HCT116 (cell line): ENCODE measurements around the gene ACTL7A. TPM values are rescaled to one million over a fixed set of nuclear protein-coding genes. Genes with fewer than 3 reads are reported as not detected.

Experiments
- ATAC-seq: fragments of 200-7000 bp; cut with Tn5 transposase; 2 replicates; pipeline ENCODE4 v1.9.1; 2020; ENCODE audit warnings: mild to moderate bottlenecking, moderate library complexity
- BruUV-seq: library from RNA; stranded (reverse); fragments of 400-500 nt; replicated peaks from 2 replicates; lab custom pipeline; 2021; lab: Mats Ljungman, UMichigan
- CTCF ChIA-PET: fragments of 300-600 bp; sonication (Branson Sonifier 250); formaldehyde crosslinking; loops from one replicate; lab custom pipeline; 2021; ENCODE audit warnings: antibody characterized with exemption; lab: Charles Lee
- POLR2A ChIA-PET: fragments of 300-600, 350-600 bp; sonication (Branson Sonifier 250); formaldehyde crosslinking; loops from one replicate; lab custom pipeline; 2021; ENCODE audit warnings: antibody characterized with exemption; lab: Charles Lee
- RAD21 ChIA-PET, 2 experiments: fragments of 300-600 bp; sonication (Branson Sonifier 250); formaldehyde crosslinking; loops; one replicate each; lab custom pipeline; 2023; ENCODE audit warnings: low total read pairs in 2 of 2; ENCODE audit not compliant: uncharacterized antibody in 2 of 2, unreplicated experiment in 2 of 2, low non-redundant PET in 1 of 2; lab: Charles Lee
- DNase-seq: peaks from one replicate; pipeline ENCODE4 v3.0.0-alpha.2; 2010; ENCODE audit warnings: low read depth, low spot score
- H2AFZ ChIP-seq: fragments of 200-600 bp; shearing (Covaris generic), sonication (generic); 2 replicates; pipeline ENCODE4 v1.6.1; 2017; ENCODE audit warnings: low read depth, mixed run types, mixed read lengths, antibody characterized with exemption, low read length; ENCODE audit not compliant: poor library complexity, severe bottlenecking
- H3K27ac ChIP-seq: 2 replicates; pipeline ENCODE4 v1.5.1; 2012; ENCODE audit warnings: low read depth, low read length
- H3K27me3 ChIP-seq: fragments of 200-600 bp; sonication (generic); 2 replicates; pipeline ENCODE4 v1.6.1; 2016; ENCODE audit warnings: mixed run types, low read length, mixed read lengths; ENCODE audit not compliant: insufficient read depth
- H3K36me3 ChIP-seq, 2 experiments: fragments of 200-500 bp in 1 of 2; fragments of 200-600 bp in 1 of 2; sonication (Bioruptor generic) in 1 of 2; sonication (generic) in 1 of 2; 2 replicates each; pipeline versions ENCODE4 v1.5.1 to v1.6.1; 2014 to 2016; ENCODE audit warnings: low read length in 2 of 2, inconsistent platforms in 1 of 2, mixed read lengths in 1 of 2, mixed run types in 1 of 2; ENCODE audit not compliant: insufficient read depth in 2 of 2, control insufficient read depth in 1 of 2
- H3K4me1 ChIP-seq, 2 experiments: fragments of 200-600 bp in 1 of 2; sonication (generic) in 1 of 2; 2 replicates each; pipeline versions ENCODE4 v1.5.1 to v1.6.1; 2012 to 2017; ENCODE audit warnings: low read length in 2 of 2, inconsistent platforms in 1 of 2, mild to moderate bottlenecking in 1 of 2, mixed read lengths in 1 of 2, mixed run types in 1 of 2, moderate library complexity in 1 of 2; ENCODE audit not compliant: insufficient read depth in 2 of 2, control insufficient read depth in 1 of 2
- H3K4me2 ChIP-seq: fragments of 200-600 bp; sonication (generic); 2 replicates; pipeline ENCODE4 v1.6.1; 2017; ENCODE audit warnings: mixed run types, low read length, mixed read lengths
- H3K4me3 ChIP-seq, 2 experiments: fragments of 200-600 bp in 1 of 2; sonication (generic) in 1 of 2; replicated peaks in 1 of 2; 2 replicates each; pipeline ENCODE4 v1.5.1; 2011 to 2016; ENCODE audit warnings: low read length in 2 of 2, control low read depth in 1 of 2, low read depth in 1 of 2, mild to moderate bottlenecking in 1 of 2, mixed read lengths in 1 of 2, mixed run types in 1 of 2
- H3K79me2 ChIP-seq: fragments of 200-600 bp; sonication (generic); 2 replicates; pipeline ENCODE4 v1.6.1; 2017; ENCODE audit warnings: mild to moderate bottlenecking, mixed run types, low read length, moderate library complexity, mixed read lengths; ENCODE audit not compliant: insufficient read depth
- H3K9ac ChIP-seq: fragments of 200-600 bp; sonication (generic); 2 replicates; pipeline ENCODE4 v1.6.1; 2016; ENCODE audit warnings: low read length, mixed read lengths
- H3K9me2 ChIP-seq: fragments of 200-600 bp; sonication (generic), shearing (Covaris generic); 2 replicates; pipeline ENCODE4 v1.6.1; 2017; ENCODE audit warnings: mixed run types, mild to moderate bottlenecking, moderate library complexity; ENCODE audit not compliant: insufficient read depth
- H3K9me3 ChIP-seq, 2 experiments: fragments of 200-500 bp in 1 of 2; fragments of 200-600 bp in 1 of 2; sonication (Bioruptor generic) in 1 of 2; sonication (generic) in 1 of 2; 2 replicates each; pipeline ENCODE4 v1.6.1; 2014 to 2017; ENCODE audit warnings: low read length in 2 of 2, mixed read lengths in 2 of 2, inconsistent platforms in 1 of 2, low read depth in 1 of 2, mild to moderate bottlenecking in 1 of 2, mixed run types in 1 of 2, moderate library complexity in 1 of 2; ENCODE audit not compliant: control insufficient read depth in 1 of 2, insufficient read depth in 1 of 2
- H4K20me1 ChIP-seq: fragments of 200-600 bp; sonication (generic), shearing (Covaris generic); 2 replicates; pipeline ENCODE4 v1.6.1; 2017; ENCODE audit warnings: mixed run types, mild to moderate bottlenecking, moderate library complexity; ENCODE audit not compliant: insufficient read depth
- EZH2 ChIP-seq: fragments of 200-600 bp; sonication (generic); IDR thresholded peaks from 2 replicates; pipeline ENCODE4 v1.6.1; 2017; ENCODE audit warnings: antibody characterized with exemption, mixed run types
- JUND ChIP-seq: IDR thresholded peaks from 2 replicates; pipeline ENCODE4 v1.6.1; 2012
- RAD21 ChIP-seq: IDR thresholded peaks from 2 replicates; pipeline ENCODE4 v1.6.1; 2012; ENCODE audit warnings: low read depth, mild to moderate bottlenecking
- SIN3A ChIP-seq: IDR thresholded peaks from 2 replicates; pipeline ENCODE4 v1.6.1; 2012; ENCODE audit warnings: low read depth
- SP1 ChIP-seq: IDR thresholded peaks from 2 replicates; pipeline ENCODE4 v1.6.1; 2012; ENCODE audit warnings: low read depth
- SRF ChIP-seq: IDR thresholded peaks from 2 replicates; pipeline ENCODE4 v1.6.1; 2012; ENCODE audit warnings: low read depth
- YY1 ChIP-seq: IDR thresholded peaks from 2 replicates; pipeline ENCODE4 v1.6.1; 2011; ENCODE audit warnings: low read length, low read depth, moderate library complexity, mild to moderate bottlenecking; ENCODE audit not compliant: insufficient replicate concordance; ENCODE audit errors: extremely low read depth
- ZNF274 ChIP-seq: fragments of 200-500 bp; sonication (Bioruptor generic); IDR thresholded peaks from 2 replicates; pipeline ENCODE4 v1.6.1; 2014; ENCODE audit warnings: mild to moderate bottlenecking, low read depth, low read length, inconsistent platforms
- intact Hi-C: fragments of 100-400 bp; cut with micrococcal nuclease; formaldehyde crosslinking; loops from 2 replicates; pipeline ENCODE4 v1.10.0; 2022
- total RNA-seq: library from RNA; stranded (reverse); gene quantifications from one replicate; pipeline ENCODE4 v1.2.1, GENCODE V29; 2021; ENCODE audit not compliant: unreplicated experiment
- TF ChIP-seq, protein P1 (sequence below): IDR thresholded peaks from 2 replicates; pipeline ENCODE4 v1.6.1; 2011; ENCODE audit warnings: mild to moderate bottlenecking, low read length, moderate library complexity; ENCODE audit not compliant: insufficient replicate concordance; ENCODE audit errors: extremely low read depth
- TF ChIP-seq, protein P2 (sequence below): IDR thresholded peaks from 2 replicates; pipeline ENCODE4 v1.6.1; 2012
- TF ChIP-seq, protein P3 (sequence below), 3 experiments: fragments of 200-600 bp in 1 of 3; sonication (generic) in 1 of 3; IDR thresholded peaks in 2 of 3; conservative IDR thresholded peaks in 1 of 3; 2 replicates each; pipeline ENCODE4 v1.5.1; 2012 to 2017; ENCODE audit warnings: low read depth in 2 of 3, low read length in 2 of 3, antibody characterized with exemption in 1 of 3, borderline replicate concordance in 1 of 3, control low read depth in 1 of 3, mild to moderate bottlenecking in 1 of 3, mixed read lengths in 1 of 3, mixed run types in 1 of 3, moderate library complexity in 1 of 3; ENCODE audit not compliant: insufficient read depth in 1 of 3

The ACTL7A gene
- total RNA-seq, 1 experiment from 2014 or later = not detected

DNA sequence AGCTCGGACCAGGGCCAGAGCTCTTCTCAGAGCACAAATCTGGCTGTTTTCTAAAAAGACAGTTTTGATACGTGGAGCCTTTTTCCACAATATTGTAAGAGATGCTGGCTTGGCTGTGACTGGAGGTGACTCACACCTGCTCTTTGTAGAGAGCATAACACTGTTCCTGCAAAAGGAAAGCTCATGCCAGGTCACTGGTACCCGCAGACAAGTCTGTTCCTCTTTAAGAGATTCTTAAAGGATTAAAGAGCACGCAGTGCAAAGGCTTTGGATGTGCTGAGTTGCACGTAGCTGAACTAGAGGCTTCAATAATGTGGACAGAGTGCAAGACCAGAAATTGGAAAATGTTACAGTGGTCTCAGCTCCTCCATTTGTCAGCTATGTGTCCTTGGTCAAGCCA lies 25.3 kb upstream of the ACTL7A start (continued):
- TF ChIP-seq, protein P1, sequence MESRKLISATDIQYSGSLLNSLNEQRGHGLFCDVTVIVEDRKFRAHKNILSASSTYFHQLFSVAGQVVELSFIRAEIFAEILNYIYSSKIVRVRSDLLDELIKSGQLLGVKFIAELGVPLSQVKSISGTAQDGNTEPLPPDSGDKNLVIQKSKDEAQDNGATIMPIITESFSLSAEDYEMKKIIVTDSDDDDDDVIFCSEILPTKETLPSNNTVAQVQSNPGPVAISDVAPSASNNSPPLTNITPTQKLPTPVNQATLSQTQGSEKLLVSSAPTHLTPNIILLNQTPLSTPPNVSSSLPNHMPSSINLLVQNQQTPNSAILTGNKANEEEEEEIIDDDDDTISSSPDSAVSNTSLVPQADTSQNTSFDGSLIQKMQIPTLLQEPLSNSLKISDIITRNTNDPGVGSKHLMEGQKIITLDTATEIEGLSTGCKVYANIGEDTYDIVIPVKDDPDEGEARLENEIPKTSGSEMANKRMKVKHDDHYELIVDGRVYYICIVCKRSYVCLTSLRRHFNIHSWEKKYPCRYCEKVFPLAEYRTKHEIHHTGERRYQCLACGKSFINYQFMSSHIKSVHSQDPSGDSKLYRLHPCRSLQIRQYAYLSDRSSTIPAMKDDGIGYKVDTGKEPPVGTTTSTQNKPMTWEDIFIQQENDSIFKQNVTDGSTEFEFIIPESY = no peak

DNA sequence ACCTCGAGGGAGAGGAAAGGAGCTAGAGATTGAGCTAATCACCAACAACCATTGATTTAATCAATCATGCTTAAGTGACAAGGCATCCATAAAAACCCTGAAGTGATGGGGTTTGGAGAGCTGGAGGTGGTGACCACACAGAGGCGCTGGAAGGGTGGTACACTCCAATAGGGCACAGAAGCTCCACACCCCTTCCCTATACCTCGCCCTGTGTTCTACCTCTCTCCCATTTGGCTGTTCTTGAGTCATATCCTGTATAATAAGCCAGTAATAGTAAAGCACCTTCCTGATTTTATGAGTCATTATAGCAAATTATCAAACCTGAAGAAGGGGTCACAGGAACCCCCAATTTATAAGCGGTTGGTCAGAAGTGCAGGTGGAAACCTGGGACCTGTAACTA lies 24.5 kb upstream of the ACTL7A start:
- Histone ChIP-seq H3K27me3 (no peaks in the 10 kb centered on the region), H3K9ac (no peak overlapping the region), H3K36me3 (no peaks in the 10 kb centered on the region), H3K4me1 (peaks cover 0 to 15% of the 10 kb centered on the region in 2 experiments; a peak in 1 of 4 replicates), H3K27ac (no peak overlapping the region), H3K9me3 (no peaks in the 10 kb centered on the region), H3K4me2 (peak overlapping the region; percentile 13; the same call in 1 of the 2 replicates), H2AFZ (no peak overlapping the region), H3K9me2 (no peaks in the 10 kb centered on the region), H4K20me1 (no peaks in the 10 kb centered on the region), H3K79me2 (no peaks in the 10 kb centered on the region), H3K4me3 (no peak overlapping the region)
- CTCF ChIA-PET = interaction anchor here (1.6 kb wide), 1 partner anchor 1415 kb away, joined by 4 read pairs; no protein-coding TSS in a partner anchor
- ATAC-seq = no peak
- no peak for TF ChIP-seq EZH2
- no peak for DNase-seq
- POLR2A ChIA-PET = no interaction called here
- RAD21 ChIA-PET = no interaction called here
- intact Hi-C loops = no loop called here
- no TSS peak for BruUV-seq

DNA sequence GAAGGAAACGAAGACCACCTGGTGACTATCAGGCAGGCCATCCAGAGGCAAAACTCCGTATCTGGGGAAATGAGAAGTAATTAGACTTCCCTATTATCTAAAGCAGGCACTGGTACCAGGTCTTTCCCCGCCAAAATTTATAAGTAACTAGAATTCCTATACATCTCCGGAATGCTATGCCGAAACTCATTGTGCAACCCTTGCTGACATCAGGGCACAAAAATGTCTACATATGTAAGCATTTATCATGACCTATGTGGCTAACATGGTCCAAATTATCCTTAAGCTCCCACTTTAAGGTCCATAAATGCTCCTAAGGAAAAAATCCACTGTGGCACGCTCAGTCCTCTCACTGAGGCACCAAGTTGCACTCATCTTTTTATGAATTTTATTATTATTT lies 24.0 kb upstream of the ACTL7A start:
- DNase-seq (no peak), ATAC-seq (no peak)
- H3K4me1 ChIP-seq = peaks cover 0 to 15% of the 10 kb centered on the region in 2 experiments; a peak in 1 of 4 replicates
- no peaks in the 10 kb centered on the region for H3K27me3 ChIP-seq
- CTCF ChIA-PET = interaction anchor here (1.6 kb wide), 1 partner anchor 1416 kb away, joined by 4 read pairs; no protein-coding TSS in a partner anchor
- H3K4me3 ChIP-seq = no peak overlapping the region
- H3K9ac ChIP-seq = no peak overlapping the region
- H4K20me1 ChIP-seq = no peaks in the 10 kb centered on the region
- RAD21 ChIA-PET = no interaction called here
- H3K9me2 ChIP-seq = no peaks in the 10 kb centered on the region
- H3K9me3 ChIP-seq = no peaks in the 10 kb centered on the region
- no peaks in the 10 kb centered on the region for H3K79me2 ChIP-seq
- no TSS peak for BruUV-seq
- no peak overlapping the region for H3K4me2 ChIP-seq
- intact Hi-C loops = no loop called here
- H3K36me3 ChIP-seq = no peaks in the 10 kb centered on the region
- H3K27ac ChIP-seq = no peak overlapping the region
- H2AFZ ChIP-seq = no peak overlapping the region
- POLR2A ChIA-PET = no interaction called here
- TF ChIP-seq RAD21 = no peak
- TF ChIP-seq, protein P2, sequence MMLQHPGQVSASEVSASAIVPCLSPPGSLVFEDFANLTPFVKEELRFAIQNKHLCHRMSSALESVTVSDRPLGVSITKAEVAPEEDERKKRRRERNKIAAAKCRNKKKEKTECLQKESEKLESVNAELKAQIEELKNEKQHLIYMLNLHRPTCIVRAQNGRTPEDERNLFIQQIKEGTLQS = no peak
- no peak for TF ChIP-seq SIN3A
- TF ChIP-seq SRF = no peak
- no peak for TF ChIP-seq SP1
- TF ChIP-seq ZNF274 = no peak
- no peak for TF ChIP-seq JUND
- TF ChIP-seq, protein P3, sequence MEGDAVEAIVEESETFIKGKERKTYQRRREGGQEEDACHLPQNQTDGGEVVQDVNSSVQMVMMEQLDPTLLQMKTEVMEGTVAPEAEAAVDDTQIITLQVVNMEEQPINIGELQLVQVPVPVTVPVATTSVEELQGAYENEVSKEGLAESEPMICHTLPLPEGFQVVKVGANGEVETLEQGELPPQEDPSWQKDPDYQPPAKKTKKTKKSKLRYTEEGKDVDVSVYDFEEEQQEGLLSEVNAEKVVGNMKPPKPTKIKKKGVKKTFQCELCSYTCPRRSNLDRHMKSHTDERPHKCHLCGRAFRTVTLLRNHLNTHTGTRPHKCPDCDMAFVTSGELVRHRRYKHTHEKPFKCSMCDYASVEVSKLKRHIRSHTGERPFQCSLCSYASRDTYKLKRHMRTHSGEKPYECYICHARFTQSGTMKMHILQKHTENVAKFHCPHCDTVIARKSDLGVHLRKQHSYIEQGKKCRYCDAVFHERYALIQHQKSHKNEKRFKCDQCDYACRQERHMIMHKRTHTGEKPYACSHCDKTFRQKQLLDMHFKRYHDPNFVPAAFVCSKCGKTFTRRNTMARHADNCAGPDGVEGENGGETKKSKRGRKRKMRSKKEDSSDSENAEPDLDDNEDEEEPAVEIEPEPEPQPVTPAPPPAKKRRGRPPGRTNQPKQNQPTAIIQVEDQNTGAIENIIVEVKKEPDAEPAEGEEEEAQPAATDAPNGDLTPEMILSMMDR (IDR thresholded peaks at IDR 0.05 in 2 of 3, conservative IDR thresholded peaks at IDR 0.05 in 1 of 3; ENCODE audit: borderline replicate concordance in 1 of 3, insufficient read depth in 1 of 3, low read depth in 2 of 3, low read length in 2 of 3) = no peak
- TF ChIP-seq YY1 = no peak
- TF ChIP-seq, protein P1 = no peak
